Nephron (organoid): Measurements from ENCODE around the gene NCAM2.

Experiments used
- H3K27ac Mint-ChIP-seq, 3 experiments: 2 replicates each; pipeline ENCODE4 v1.8.0; 2020; ENCODE audit warnings: mixed read lengths in 3 of 3, mild to moderate bottlenecking in 2 of 3, moderate library complexity in 1 of 3
- H3K27me3 Mint-ChIP-seq: 2 replicates; pipeline ENCODE4 v1.8.0; 2021; ENCODE audit warnings: low read depth, mild to moderate bottlenecking, moderate library complexity, mixed read lengths
- H3K36me3 Mint-ChIP-seq: 2 replicates; pipeline ENCODE4 v1.8.0; 2020; ENCODE audit warnings: low read depth, mixed read lengths
- H3K4me1 Mint-ChIP-seq: 2 replicates; pipeline ENCODE4 v1.8.0; 2020; ENCODE audit warnings: mixed read lengths
- H3K4me3 Mint-ChIP-seq, 3 experiments: 2 replicates each; pipeline ENCODE4 v1.8.0; 2020; ENCODE audit warnings: mild to moderate bottlenecking in 3 of 3, mixed read lengths in 3 of 3, moderate library complexity in 2 of 3
- H3K9me3 Mint-ChIP-seq: 2 replicates; pipeline ENCODE4 v1.8.0; 2020; ENCODE audit warnings: mixed read lengths
- CTCF ChIP-seq, 3 experiments: fragments of 200-600 bp; sonication (generic); IDR thresholded peaks; one replicate each; pipeline ENCODE4 v1.5.0; 2021; ENCODE audit warnings: antibody characterized with exemption in 3 of 3; ENCODE audit not compliant: unreplicated experiment in 3 of 3

Gene NCAM2

GRCh38 chr21:21188513-21189195 is 190.4 kb downstream of the NCAM2 start:
- H3K36me3 Mint-ChIP-seq: no peaks in the 10 kb centered on the region
- peaks cover 24% of the 10 kb centered on the region for H3K4me1 Mint-ChIP-seq
- H3K9me3 Mint-ChIP-seq: no peaks in the 10 kb centered on the region
- TF ChIP-seq CTCF (IDR thresholded peaks at IDR 0.05; ENCODE audit: unreplicated experiment in 3 of 3): no peak
- H3K27ac Mint-ChIP-seq: no peak overlapping the region
- H3K27me3 Mint-ChIP-seq: no peaks in the 10 kb centered on the region
- no peak overlapping the region for H3K4me3 Mint-ChIP-seq

GRCh38 chr21:21195417-21195943 is 197.3 kb downstream of the NCAM2 start:
- Mint-ChIP-seq H3K27ac (no peak overlapping the region), H3K27me3 (no peaks in the 10 kb centered on the region), H3K4me1 (peaks cover 3% of the 10 kb centered on the region), H3K36me3 (no peaks in the 10 kb centered on the region), H3K9me3 (no peaks in the 10 kb centered on the region), H3K4me3 (no peak overlapping the region)
- TF ChIP-seq CTCF (IDR thresholded peaks at IDR 0.05; ENCODE audit: unreplicated experiment in 3 of 3): no peak

- Mint-ChIP-seq H3K27me3 (no peaks in the 10 kb centered on the region), H3K4me1 (no peaks in the 10 kb centered on the region), H3K27ac (no peak overlapping the region), H3K36me3 (no peaks in the 10 kb centered on the region), H3K4me3 (no peak overlapping the region), H3K9me3 (no peaks in the 10 kb centered on the region)
- TF ChIP-seq CTCF (IDR thresholded peaks at IDR 0.05; ENCODE audit: unreplicated experiment in 3 of 3): no peak
Measured at GRCh38 chr21:21196087-21196486, 197.9 kb downstream of the NCAM2 start.

GRCh38 chr21:21196848-21197247 is 198.6 kb downstream of the NCAM2 start:
- Mint-ChIP-seq H3K36me3 (no peaks in the 10 kb centered on the region), H3K27ac (no peak overlapping the region), H3K4me1 (no peaks in the 10 kb centered on the region), H3K9me3 (no peaks in the 10 kb centered on the region), H3K27me3 (no peaks in the 10 kb centered on the region), H3K4me3 (no peak overlapping the region)
- no peak for TF ChIP-seq CTCF (IDR thresholded peaks at IDR 0.05; ENCODE audit: unreplicated experiment in 3 of 3)

- Mint-ChIP-seq H3K4me1 (no peaks in the 10 kb centered on the region), H3K9me3 (no peaks in the 10 kb centered on the region), H3K27me3 (no peaks in the 10 kb centered on the region), H3K4me3 (no peak overlapping the region), H3K27ac (no peak overlapping the region), H3K36me3 (no peaks in the 10 kb centered on the region)
- no peak for TF ChIP-seq CTCF (IDR thresholded peaks at IDR 0.05; ENCODE audit: unreplicated experiment in 3 of 3)
Measured at GRCh38 chr21:21199342-21200102, 201.3 kb downstream of the NCAM2 start.
